Activated effector memory CD4-positive, alpha-beta T cell treated with Interleukin-2 at 50 U/mL for 16 hours (primary cell): ENCODE data around the gene PLA2G6.
"Not testable (repeated sequence)": the region's sequence is repeated elsewhere in the genome, so short reads cannot be mapped to it uniquely, and the experiment has no call there.

Experiments used
- DNase-seq: peaks from one replicate; pipeline ENCODE4 v3.0.0-alpha.2; 2020

Gene PLA2G6

GRCh38 chr22:38164551-38164918 lies 17.1 kb downstream of the PLA2G6 start:
- DNase-seq: no peak

GRCh38 chr22:38163844-38164550 lies 17.6 kb downstream of the PLA2G6 start:
- no peak for DNase-seq

DNA sequence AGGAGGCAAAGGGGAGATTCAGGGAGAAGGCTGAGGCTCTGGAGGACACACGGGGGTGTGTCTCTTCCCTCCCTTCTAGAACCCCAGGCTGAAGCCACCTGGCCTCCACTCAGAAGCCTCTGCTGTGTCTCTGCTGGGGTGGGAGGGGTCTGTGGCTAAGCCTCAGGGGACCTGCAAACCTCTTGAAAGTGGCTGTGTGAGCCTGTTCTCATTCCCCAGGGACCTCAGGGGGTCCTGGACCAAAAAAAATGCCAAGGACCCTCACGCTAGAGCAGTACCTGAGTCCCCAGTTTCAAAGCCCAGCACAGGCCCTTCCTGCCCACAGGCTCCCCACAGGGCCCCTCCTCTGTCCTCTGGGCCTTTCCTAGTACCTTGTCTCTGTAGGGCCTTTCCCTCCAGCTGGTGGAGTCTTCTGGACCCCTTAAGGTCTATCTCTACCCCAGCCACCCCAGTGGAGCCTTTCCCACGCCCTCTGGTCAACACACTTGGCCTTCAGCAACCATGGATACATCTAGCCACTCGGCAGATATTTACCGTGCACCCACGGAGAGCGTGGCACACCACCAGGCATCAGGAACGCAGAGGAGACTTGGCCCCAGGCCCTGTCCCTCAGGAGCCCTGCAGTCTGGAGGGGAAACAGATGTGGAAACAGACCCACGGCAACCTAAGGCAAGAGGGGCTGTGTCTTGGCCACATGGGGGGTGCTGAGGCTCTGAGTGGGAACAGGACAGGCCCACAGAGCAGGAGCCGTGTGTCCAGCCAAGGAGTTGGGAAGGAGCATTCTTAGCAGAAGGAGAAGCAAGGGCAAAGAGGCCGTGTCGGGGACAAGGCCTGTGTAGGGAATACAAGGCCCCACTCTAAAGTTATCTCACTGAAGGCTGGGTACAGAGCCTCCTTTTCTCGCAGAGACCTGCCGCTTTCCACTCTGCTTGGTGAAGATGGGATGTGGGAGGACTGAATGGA lies 18.5 kb downstream of the PLA2G6 start:
- no peak for DNase-seq

- DNase-seq: no peak
Measured at GRCh38 chr22:38155703-38156102, 25.9 kb downstream of the PLA2G6 start.

- DNase-seq: not testable (repeated sequence)
Measured at GRCh38 chr22:38154563-38154915, 27.1 kb downstream of the PLA2G6 start.

- DNase-seq: no peak
Measured at GRCh38 chr22:38153821-38154562, 27.6 kb downstream of the PLA2G6 start.

- DNase-seq: no peak
Measured at GRCh38 chr22:38151126-38151500, 30.5 kb downstream of the PLA2G6 start.

DNA sequence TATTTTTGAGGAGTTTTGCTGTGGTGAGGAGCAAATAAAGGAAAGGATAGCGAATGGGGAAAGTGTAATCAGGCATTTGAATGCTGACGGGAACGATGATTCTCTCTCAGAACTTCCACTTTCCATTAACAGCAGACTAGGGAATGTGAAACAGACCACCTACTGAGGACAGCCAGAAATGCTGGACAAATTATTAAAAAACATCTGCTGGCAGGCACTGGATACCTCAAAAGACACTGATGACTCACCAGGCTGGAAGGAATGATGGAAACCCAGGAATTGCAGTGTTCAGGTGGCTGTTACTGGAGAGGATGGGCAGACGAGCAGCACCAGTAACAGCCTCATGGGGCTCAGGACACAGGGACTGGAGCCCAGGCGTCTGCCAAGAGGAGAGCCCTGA lies 33.4 kb downstream of the PLA2G6 start:
- no peak for DNase-seq

DNA sequence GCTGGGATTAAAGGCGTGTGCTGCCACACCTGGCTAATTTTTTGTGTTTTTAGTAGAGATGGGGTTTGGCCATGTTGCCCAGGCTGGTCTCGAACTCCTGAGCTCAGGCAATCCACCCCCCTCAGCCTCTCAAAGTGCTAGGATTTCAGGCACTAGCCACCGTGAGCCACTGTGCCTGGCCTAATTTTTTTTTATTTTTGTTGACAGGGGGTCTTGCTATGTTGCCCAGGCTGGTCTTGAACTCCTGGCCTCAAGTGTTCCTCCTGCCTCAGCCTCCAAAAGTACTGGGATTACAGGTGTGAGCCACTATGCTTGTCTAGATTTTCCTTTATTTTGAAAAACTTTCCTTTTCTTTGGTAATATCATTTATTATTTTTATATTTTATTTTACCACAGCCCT lies 35.5 kb downstream of the PLA2G6 start:
- DNase-seq: not testable (repeated sequence)

GRCh38 chr22:38144025-38144405 lies 37.6 kb downstream of the PLA2G6 start:
- no peak for DNase-seq

- DNase-seq: no peak
Measured at GRCh38 chr22:38142606-38143005, 39.0 kb downstream of the PLA2G6 start.

- DNase-seq: no peak
Measured at GRCh38 chr22:38141217-38141973, 40.2 kb downstream of the PLA2G6 start.

GRCh38 chr22:38139901-38140300 lies 41.7 kb downstream of the PLA2G6 start:
- no peak for DNase-seq

GRCh38 chr22:38138961-38139360 lies 42.7 kb downstream of the PLA2G6 start:
- DNase-seq: no peak

DNA sequence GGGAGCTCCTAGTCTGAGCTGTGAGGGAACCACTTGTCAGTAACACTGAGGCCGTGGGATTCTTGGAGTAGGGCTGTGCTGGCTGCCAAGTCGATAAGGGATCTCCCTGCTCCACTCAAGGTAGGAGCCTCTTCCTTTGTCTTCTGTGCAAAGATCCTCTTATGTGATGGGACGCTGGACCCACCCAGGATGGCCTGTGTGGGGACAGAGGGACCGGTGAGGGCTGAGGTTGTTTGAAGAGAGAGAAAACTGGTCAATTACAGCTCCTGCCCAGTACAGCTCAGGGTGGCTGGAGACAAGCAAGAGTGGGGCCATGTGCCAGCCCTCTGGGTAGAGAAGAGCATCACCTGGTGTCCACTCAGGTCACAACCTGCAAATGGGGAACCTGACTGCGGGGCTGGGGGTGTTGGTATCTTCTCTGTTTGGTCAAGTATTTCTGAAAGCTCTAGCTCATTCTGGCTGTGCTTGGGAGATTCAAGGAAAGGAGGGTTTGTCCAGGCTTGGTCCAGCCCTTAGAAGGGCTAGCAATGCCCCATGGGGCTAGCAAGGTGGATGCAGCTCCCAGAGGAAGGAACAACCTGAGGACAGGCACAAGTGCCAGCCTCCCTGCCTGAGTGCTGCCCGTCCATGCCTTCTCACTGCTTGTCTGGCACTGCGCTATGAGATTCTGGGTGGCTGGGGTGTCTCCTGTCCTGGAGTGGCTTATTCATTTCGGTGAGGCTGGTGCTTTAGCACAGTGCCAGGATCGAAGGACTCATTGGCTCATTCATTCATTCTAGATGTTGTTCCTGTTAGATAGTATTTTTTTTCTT lies 43.5 kb downstream of the PLA2G6 start:
- no peak for DNase-seq

DNA sequence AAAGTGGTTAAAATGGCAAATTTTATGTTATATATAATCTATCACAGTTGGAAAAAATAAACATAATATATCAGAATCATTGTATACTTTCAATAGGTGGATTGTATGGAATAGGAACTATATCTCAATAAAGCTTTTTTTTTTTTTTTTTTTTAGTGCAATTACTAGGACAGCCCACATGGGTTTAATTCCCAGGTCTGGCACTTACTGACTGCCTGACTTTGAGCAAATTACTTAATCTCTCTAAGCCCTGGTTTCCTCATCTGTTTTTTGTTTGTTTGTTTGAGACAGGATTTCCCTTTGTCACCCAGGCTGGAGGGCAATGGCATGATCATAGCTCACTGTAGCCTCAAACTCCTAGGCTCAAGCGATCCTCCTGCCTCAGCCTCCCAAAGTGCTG lies 45.0 kb downstream of the PLA2G6 start:
- DNase-seq: no peak

GRCh38 chr22:38135133-38135706 lies 46.4 kb downstream of the PLA2G6 start:
- no peak for DNase-seq

GRCh38 chr22:38133331-38133730 lies 48.3 kb downstream of the PLA2G6 start:
- no peak for DNase-seq

DNA sequence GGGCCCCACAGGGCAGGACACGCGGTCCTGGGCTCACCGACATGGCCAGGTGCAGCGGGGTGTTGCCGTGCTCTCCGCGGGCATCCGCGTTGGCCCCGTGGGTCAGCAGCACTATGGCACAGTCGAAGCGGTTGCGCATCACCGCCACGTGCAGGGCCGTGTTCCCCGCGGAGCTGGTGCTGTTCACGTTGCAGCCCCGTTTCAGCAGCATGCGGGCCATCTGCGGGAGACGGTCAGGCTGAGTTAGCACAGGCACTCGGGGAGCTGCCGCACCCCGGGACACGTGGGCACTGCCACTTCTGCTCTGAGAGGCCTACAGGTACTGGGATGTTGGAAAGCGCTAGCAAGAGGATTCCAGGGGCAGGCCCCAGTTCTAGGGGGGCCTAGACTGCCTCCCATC lies 48.8 kb downstream of the PLA2G6 start:
- DNase-seq: no peak

GRCh38 chr22:38132136-38132535 lies 49.5 kb downstream of the PLA2G6 start:
- DNase-seq: no peak

GRCh38 chr22:38131399-38131798 lies 50.2 kb downstream of the PLA2G6 start:
- DNase-seq: no peak

GRCh38 chr22:38129856-38130255 lies 51.8 kb downstream of the PLA2G6 start:
- no peak for DNase-seq
